GM06990 (cell line): ENCODE results near the gene STAB1.

Experiments used
- DNase-seq: peaks from one replicate; pipeline ENCODE4 v3.0.0-alpha.2; 2011; ENCODE audit not compliant: insufficient read length; ENCODE audit errors: extremely low read depth
- H3K27me3 ChIP-seq: replicated peaks from 2 replicates; pipeline ENCODE4 v1.6.0; 2011; ENCODE audit warnings: low read length; ENCODE audit not compliant: control insufficient read depth, insufficient read depth
- H3K36me3 ChIP-seq: 2 replicates; pipeline ENCODE4 v1.5.1; 2011; ENCODE audit warnings: low read length; ENCODE audit not compliant: control insufficient read depth, insufficient read depth
- H3K4me3 ChIP-seq: replicated peaks from 2 replicates; pipeline ENCODE4 v1.5.1; 2011; ENCODE audit warnings: low read depth, mild to moderate bottlenecking, control low read depth, low read length
- CTCF ChIP-seq: IDR thresholded peaks from 2 replicates; pipeline ENCODE4 v1.5.1; 2011; ENCODE audit warnings: low read length, control low read depth, mild to moderate bottlenecking, inconsistent platforms; ENCODE audit not compliant: insufficient read depth, poor library complexity, severe bottlenecking

The STAB1 gene

GRCh38 chr3:52520141-52520667 lies 25.1 kb downstream of the STAB1 start:
- no peak for TF ChIP-seq CTCF
- Histone ChIP-seq H3K27me3 (no peaks in the 10 kb centered on the region), H3K4me3 (no peak overlapping the region), H3K36me3 (peaks cover 7% of the 10 kb centered on the region)
- DNase-seq = no peak

GRCh38 chr3:52520716-52521487 lies 25.8 kb downstream of the STAB1 start:
- no peak overlapping the region for H3K4me3 ChIP-seq
- TF ChIP-seq CTCF = no peak
- DNase-seq = no peak
- H3K36me3 ChIP-seq = peaks cover 7% of the 10 kb centered on the region
- H3K27me3 ChIP-seq = no peaks in the 10 kb centered on the region

GRCh38 chr3:52521488-52521824 lies 26.3 kb downstream of the STAB1 start:
- Histone ChIP-seq H3K27me3 (no peaks in the 10 kb centered on the region), H3K4me3 (no peak overlapping the region), H3K36me3 (peaks cover 7% of the 10 kb centered on the region)
- TF ChIP-seq CTCF = no peak
- no peak for DNase-seq

- no peak for TF ChIP-seq CTCF
- H3K36me3 ChIP-seq = peaks cover 11% of the 10 kb centered on the region
- H3K4me3 ChIP-seq = no peak overlapping the region
- no peak for DNase-seq
- H3K27me3 ChIP-seq = no peaks in the 10 kb centered on the region
Measured at GRCh38 chr3:52521881-52522650, 26.9 kb downstream of the STAB1 start.

- H3K36me3 ChIP-seq = peaks cover 16% of the 10 kb centered on the region
- no peak for DNase-seq
- no peak overlapping the region for H3K4me3 ChIP-seq
- no peak for TF ChIP-seq CTCF
- no peaks in the 10 kb centered on the region for H3K27me3 ChIP-seq
Measured at GRCh38 chr3:52522651-52523251, 27.6 kb downstream of the STAB1 start.
